Muscle of back (tissue), 11 donors: ENCODE data around the gene C4orf50. TPM values are rescaled to one million over a fixed set of nuclear protein-coding genes. Genes with fewer than 3 reads are reported as not detected.

Source experiments
- DNase-seq, 3 donors: peaks; one replicate each; pipeline versions ENCODE4 v3.0.0 to v3.0.0-alpha.2; 2013
- polyA plus RNA-seq, 10 donors: library from polyadenylated mRNA; unstranded; fragments of 120-200 nt; gene quantifications; one replicate each; pipeline ENCODE4 v1.2.1, GENCODE V29; 2013; ENCODE audit not compliant: insufficient read length in 10 of 10

Gene C4orf50
- polyA plus RNA-seq, 10 donors, result 0.01 to 0.04 (median 0.01) TPM; not detected in 7

- peak in 2 of 3 donors; percentile 36 to 73 for DNase-seq
These were observed 128.0 kb downstream of the C4orf50 start for GRCh38 chr4:5890063-5890727.

GRCh38 chr4:5889002-5889696 lies 129.1 kb downstream of the C4orf50 start:
- DNase-seq, result no peak

GRCh38 chr4:5888222-5889001 lies 129.8 kb downstream of the C4orf50 start:
- peak in 2 of 3 donors; percentile 55 to 72 for DNase-seq

- DNase-seq, result peak in 1 of 3 donors; percentile 58
These were observed 130.6 kb downstream of the C4orf50 start for GRCh38 chr4:5887361-5888221.

- DNase-seq, result no peak
These were observed 131.2 kb downstream of the C4orf50 start for GRCh38 chr4:5887011-5887360.

- no peak for DNase-seq
These were observed 132.5 kb downstream of the C4orf50 start for GRCh38 chr4:5885733-5886132.

- no peak for DNase-seq
These were observed 133.4 kb downstream of the C4orf50 start for GRCh38 chr4:5884796-5885195.

GRCh38 chr4:5883916-5884315 lies 134.3 kb downstream of the C4orf50 start:
- DNase-seq, result no peak

- DNase-seq, result no peak
These were observed 135.3 kb downstream of the C4orf50 start for GRCh38 chr4:5882947-5883346.

GRCh38 chr4:5881340-5881739 lies 136.9 kb downstream of the C4orf50 start:
- no peak for DNase-seq

- no peak for DNase-seq
These were observed 139.9 kb downstream of the C4orf50 start for GRCh38 chr4:5878359-5878758.

- DNase-seq, result no peak
These were observed 140.8 kb downstream of the C4orf50 start for GRCh38 chr4:5877392-5877791.

GRCh38 chr4:5874811-5875449 lies 143.3 kb downstream of the C4orf50 start:
- DNase-seq, result peak; percentile 36 to 71 (median 43)

- DNase-seq, result no peak
These were observed 147.5 kb downstream of the C4orf50 start for GRCh38 chr4:5870701-5871100.

GRCh38 chr4:5869966-5870619 lies 148.1 kb downstream of the C4orf50 start:
- DNase-seq, result no peak

GRCh38 chr4:5867866-5868265 lies 150.4 kb downstream of the C4orf50 start:
- DNase-seq, result no peak

GRCh38 chr4:5866841-5867813 lies 151.1 kb downstream of the C4orf50 start:
- no peak for DNase-seq

GRCh38 chr4:5865896-5866599 lies 152.2 kb downstream of the C4orf50 start:
- no peak for DNase-seq
